Measurements from ENCODE around the gene GRIN2A. TPM values are rescaled to one million over a fixed set of nuclear protein-coding genes. Genes with fewer than 3 reads are reported as not detected.

Gene GRIN2A
- total and polyA plus RNA-seq, 2 of the 13 experiments (the other 11 are each of a cell fraction or from before 2014, with no cell fraction given): not detected

GRCh38 chr16:10085078-10085798, 97.0 kb downstream of the GRIN2A start:
- Histone ChIP-seq H3K36me3 (replicated peaks in 1 of 2; ENCODE audit: control insufficient read depth in 1 of 2, insufficient read depth in 2 of 2, low read length in 2 of 2) (no peaks in the 10 kb centered on the region), H3K9me3 (ENCODE audit: low read length) (no peaks in the 10 kb centered on the region), H2AFZ (ENCODE audit: low read length) (no peak overlapping the region), H3K4me2 (ENCODE audit: low read depth, low read length) (no peak overlapping the region), H4K20me1 (ENCODE audit: insufficient read depth, low read length) (no peaks in the 10 kb centered on the region), H3K79me2 (ENCODE audit: insufficient read depth, low read length) (no peaks in the 10 kb centered on the region), H3K9ac (ENCODE audit: insufficient read depth, low read depth, low read length) (no peak overlapping the region), H3K27me3 (ENCODE audit: control insufficient read depth in 1 of 2, insufficient read depth in 2 of 2, low read length in 2 of 2) (0 out of 5 replicates have a peak, but pooled peaks cover 0 to 3% of the 10 kb centered on the region in 2 experiments), H3K27ac (ENCODE audit: extremely low read length, insufficient read depth, low read length) (no peak overlapping the region), H3K4me3 (replicated peaks in 1 of 3; ENCODE audit: insufficient read depth in 1 of 3, low read depth in 2 of 3, low read length in 3 of 3) (no peak overlapping the region), H3K4me1 (ENCODE audit: insufficient read depth, low read length) (no peaks in the 10 kb centered on the region)
- BruUV-seq (replicated peaks): no TSS peak
- no peak for FAIRE-seq
- intact Hi-C loops (cut with micrococcal nuclease; ENCODE audit: unreplicated experiment): no loop called here
- in situ Hi-C loops (cut with HindIII; ENCODE audit: extremely low pct_ligation_motif_present, low pct_unique_long_range_greater_than_20kb): no loop called here
- POLR2A ChIA-PET: no interaction called here
- ATAC-seq: no peak
- CTCF ChIA-PET (ENCODE audit: low intra/inter-chr PET ratio, low total read pairs): no interaction called here
- no peak for DNase-seq (ENCODE audit: low spot score)
- WGBS (ENCODE audit: low lambda C conversion rate): 16% methylated on average over 6 of the region's 6 CpGs
- TF ChIP-seq, protein P1, sequence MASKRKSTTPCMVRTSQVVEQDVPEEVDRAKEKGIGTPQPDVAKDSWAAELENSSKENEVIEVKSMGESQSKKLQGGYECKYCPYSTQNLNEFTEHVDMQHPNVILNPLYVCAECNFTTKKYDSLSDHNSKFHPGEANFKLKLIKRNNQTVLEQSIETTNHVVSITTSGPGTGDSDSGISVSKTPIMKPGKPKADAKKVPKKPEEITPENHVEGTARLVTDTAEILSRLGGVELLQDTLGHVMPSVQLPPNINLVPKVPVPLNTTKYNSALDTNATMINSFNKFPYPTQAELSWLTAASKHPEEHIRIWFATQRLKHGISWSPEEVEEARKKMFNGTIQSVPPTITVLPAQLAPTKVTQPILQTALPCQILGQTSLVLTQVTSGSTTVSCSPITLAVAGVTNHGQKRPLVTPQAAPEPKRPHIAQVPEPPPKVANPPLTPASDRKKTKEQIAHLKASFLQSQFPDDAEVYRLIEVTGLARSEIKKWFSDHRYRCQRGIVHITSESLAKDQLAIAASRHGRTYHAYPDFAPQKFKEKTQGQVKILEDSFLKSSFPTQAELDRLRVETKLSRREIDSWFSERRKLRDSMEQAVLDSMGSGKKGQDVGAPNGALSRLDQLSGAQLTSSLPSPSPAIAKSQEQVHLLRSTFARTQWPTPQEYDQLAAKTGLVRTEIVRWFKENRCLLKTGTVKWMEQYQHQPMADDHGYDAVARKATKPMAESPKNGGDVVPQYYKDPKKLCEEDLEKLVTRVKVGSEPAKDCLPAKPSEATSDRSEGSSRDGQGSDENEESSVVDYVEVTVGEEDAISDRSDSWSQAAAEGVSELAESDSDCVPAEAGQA (IDR thresholded peaks at IDR 0.05; ENCODE audit: low read depth): no peak
- TF ChIP-seq, protein P1 (CRISPR knock-in tag; IDR thresholded peaks at IDR 0.05; ENCODE audit: borderline replicate concordance): no peak
- no peak for TF ChIP-seq ADNP (CRISPR knock-in tag; IDR thresholded peaks at IDR 0.05)
- no peak for TF ChIP-seq ZNF225 (CRISPR knock-in tag; IDR thresholded peaks at IDR 0.05)
- no peak for TF ChIP-seq ZFP36 (IDR thresholded peaks at IDR 0.05; ENCODE audit: borderline replicate concordance, low read depth, low read length, partially characterized antibody)
- TF ChIP-seq, protein P2, sequence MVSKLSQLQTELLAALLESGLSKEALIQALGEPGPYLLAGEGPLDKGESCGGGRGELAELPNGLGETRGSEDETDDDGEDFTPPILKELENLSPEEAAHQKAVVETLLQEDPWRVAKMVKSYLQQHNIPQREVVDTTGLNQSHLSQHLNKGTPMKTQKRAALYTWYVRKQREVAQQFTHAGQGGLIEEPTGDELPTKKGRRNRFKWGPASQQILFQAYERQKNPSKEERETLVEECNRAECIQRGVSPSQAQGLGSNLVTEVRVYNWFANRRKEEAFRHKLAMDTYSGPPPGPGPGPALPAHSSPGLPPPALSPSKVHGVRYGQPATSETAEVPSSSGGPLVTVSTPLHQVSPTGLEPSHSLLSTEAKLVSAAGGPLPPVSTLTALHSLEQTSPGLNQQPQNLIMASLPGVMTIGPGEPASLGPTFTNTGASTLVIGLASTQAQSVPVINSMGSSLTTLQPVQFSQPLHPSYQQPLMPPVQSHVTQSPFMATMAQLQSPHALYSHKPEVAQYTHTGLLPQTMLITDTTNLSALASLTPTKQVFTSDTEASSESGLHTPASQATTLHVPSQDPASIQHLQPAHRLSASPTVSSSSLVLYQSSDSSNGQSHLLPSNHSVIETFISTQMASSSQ (IDR thresholded peaks at IDR 0.05; ENCODE audit: low read depth): no peak
- TF ChIP-seq, protein P2 (CRISPR knock-in tag; IDR thresholded peaks at IDR 0.05; ENCODE audit: borderline replicate concordance): no peak
- TF ChIP-seq, protein P3, sequence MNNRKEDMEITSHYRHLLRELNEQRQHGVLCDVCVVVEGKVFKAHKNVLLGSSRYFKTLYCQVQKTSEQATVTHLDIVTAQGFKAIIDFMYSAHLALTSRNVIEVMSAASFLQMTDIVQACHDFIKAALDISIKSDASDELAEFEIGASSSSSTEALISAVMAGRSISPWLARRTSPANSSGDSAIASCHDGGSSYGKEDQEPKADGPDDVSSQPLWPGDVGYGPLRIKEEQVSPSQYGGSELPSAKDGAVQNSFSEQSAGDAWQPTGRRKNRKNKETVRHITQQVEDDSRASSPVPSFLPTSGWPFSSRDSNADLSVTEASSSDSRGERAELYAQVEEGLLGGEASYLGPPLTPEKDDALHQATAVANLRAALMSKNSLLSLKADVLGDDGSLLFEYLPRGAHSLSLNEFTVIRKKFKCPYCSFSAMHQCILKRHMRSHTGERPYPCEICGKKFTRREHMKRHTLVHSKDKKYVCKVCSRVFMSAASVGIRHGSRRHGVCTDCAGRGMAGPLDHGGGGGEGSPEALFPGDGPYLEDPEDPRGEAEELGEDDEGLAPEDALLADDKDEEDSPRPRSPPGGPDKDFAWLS (CRISPR knock-in tag; IDR thresholded peaks at IDR 0.05; ENCODE audit: borderline replicate concordance): no peak
- no peak for TF ChIP-seq GLI4 (CRISPR knock-in tag; IDR thresholded peaks at IDR 0.05; ENCODE audit: borderline replicate concordance)
- no peak for TF ChIP-seq MTERF4 (CRISPR knock-in tag; IDR thresholded peaks at IDR 0.05)

All from HepG2 (cell line).